ENCODE data around the gene PRR19. TPM values are rescaled to one million over a fixed set of nuclear protein-coding genes. Genes with fewer than 3 reads are reported as not detected.

Gene PRR19
- total RNA-seq: under 0.01 and 0.43 TPM in 2 replicates

GRCh38 chr19:42301646-42302203, at the start of gene PRR19:
Gene PRR19 (plus strand): TSS chr19:42302132. CDS start chr19:42309585, 7,453 bp downstream.

GRCh38 chr19:42254850-42255765, 46.8 kb upstream of the PRR19 start, which contains the start of gene ERF:
Gene ERF (minus strand): TSS chr19:42255128. CDS start chr19:42254999, 129 bp downstream.

GRCh38 chr19:42268704-42269477, 33.0 kb upstream of the PRR19 start, which contains the start of gene CIC:
Gene CIC (plus strand): TSS chr19:42269252. CDS start chr19:42271784, 2,532 bp downstream.

GRCh38 chr19:42313096-42313839, 11.3 kb downstream of the PRR19 start, which contains the start of gene TMEM145:
Gene TMEM145 (plus strand): TSS chr19:42313309. CDS start chr19:42313377, 68 bp downstream.

GRCh38 chr19:42325308-42325895, 23.5 kb downstream of the PRR19 start, which contains the start of gene MEGF8:
Gene MEGF8 (plus strand): TSS chr19:42325635. CDS start chr19:42326244, 609 bp downstream.

Other genes with a start within 250 kb of the PRR19 start
- under 0.01 and 2.4 TPM in 2 replicates for gene GRIK5, start 231.9 kb upstream of the PRR19 start, total RNA-seq
- 14.5 and 18.1 TPM in 2 replicates for gene ZNF574, start 226.0 kb upstream of the PRR19 start, total RNA-seq
- gene POU2F2, start 169.7 kb upstream of the PRR19 start, total RNA-seq: 0.21 and 1.4 TPM in 2 replicates
- gene DEDD2, start 84.5 kb upstream of the PRR19 start, total RNA-seq: 37.3 and 44.8 TPM in 2 replicates
- 8.1 and 9.6 TPM in 2 replicates for gene ZNF526, start 81.8 kb upstream of the PRR19 start, total RNA-seq
- gene GSK3A, start 59.5 kb upstream of the PRR19 start, total RNA-seq: 18.3 and 20.5 TPM in 2 replicates
- 20.2 and 33.0 TPM in 2 replicates for gene ERF, start 47.0 kb upstream of the PRR19 start, total RNA-seq
- gene CIC, start 32.9 kb upstream of the PRR19 start, total RNA-seq: 13.0 and 18.3 TPM in 2 replicates
- gene PAFAH1B3, start 492 bp downstream of the PRR19 start, total RNA-seq: 43.1 and 75.7 TPM in 2 replicates
- gene TMEM145, start 11.2 kb downstream of the PRR19 start, total RNA-seq: not detected in 2 replicates
- gene MEGF8, start 23.5 kb downstream of the PRR19 start, total RNA-seq: 14.5 and 15.1 TPM in 2 replicates
- gene CNFN, start 88.2 kb downstream of the PRR19 start, total RNA-seq: 0.72 TPM in 1 of 2 replicates, not detected in the other
- 4.1 and 12.8 TPM in 2 replicates for gene LIPE, start 125.3 kb downstream of the PRR19 start, total RNA-seq
- 1.2 and 3.8 TPM in 2 replicates for gene CXCL17, start 140.8 kb downstream of the PRR19 start, total RNA-seq
- 0.85 and 1.2 TPM in 2 replicates for gene CEACAM1, start 226.3 kb downstream of the PRR19 start, total RNA-seq

Measured in tracheal epithelial cell (primary cell).